SK-N-SH (cell line): ENCODE results near the gene MX2.

Source experiments
- CTCF ChIP-seq: fragments of 200-600 bp; sonication (generic); IDR thresholded peaks from 2 replicates; pipeline ENCODE4 v1.6.1; 2017; ENCODE audit warnings: antibody characterized with exemption, mild to moderate bottlenecking, moderate library complexity
- EZH2phosphoT487 ChIP-seq: fragments of 200-600 bp; sonication (generic); IDR thresholded peaks from 2 replicates; pipeline ENCODE4 v1.6.1; 2017; ENCODE audit warnings: low read depth, mixed run types, mild to moderate bottlenecking, antibody characterized with exemption, moderate library complexity, borderline replicate concordance
- JUND ChIP-seq: IDR thresholded peaks from 2 replicates; pipeline ENCODE4 v1.4.0; 2012
- MAX ChIP-seq: IDR thresholded peaks from 2 replicates; pipeline ENCODE4 v1.4.0; 2012; ENCODE audit warnings: low read depth
- MXI1 ChIP-seq: IDR thresholded peaks from 2 replicates; pipeline ENCODE4 v1.6.1; 2012; ENCODE audit warnings: mild to moderate bottlenecking, low read depth, low read length, improper control_type of control experiment
- TAF1 ChIP-seq: IDR thresholded peaks from 2 replicates; pipeline ENCODE4 v1.6.1; 2012; ENCODE audit warnings: low read depth, mild to moderate bottlenecking, low read length, moderate library complexity, borderline replicate concordance
- TEAD4 ChIP-seq: IDR thresholded peaks from 2 replicates; pipeline ENCODE4 v1.4.0; 2012; ENCODE audit warnings: mild to moderate bottlenecking, borderline replicate concordance; ENCODE audit not compliant: insufficient read depth
- USF1 ChIP-seq: IDR thresholded peaks from 2 replicates; pipeline ENCODE4 v1.4.0; 2012; ENCODE audit warnings: low read depth, borderline replicate concordance

GRCh38 chr21:41397471-41397891 lies 35.7 kb downstream of the MX2 start:
- TF ChIP-seq TAF1 (no peak), CTCF (no peak), MXI1 (no peak), JUND (no peak), MAX (no peak), TEAD4 (no peak), EZH2phosphoT487 (no peak), USF1 (no peak)
